GM18517 (cell line): ENCODE data around the gene ADH7.
"Not testable (repeated sequence)": the region's sequence is repeated elsewhere in the genome, so short reads cannot be mapped to it uniquely, and the experiment has no call there.

Experiments
- ATAC-seq: cut with Tn5 transposase; IDR thresholded peaks from one replicate; pipeline ENCODE4 v1.9.1; 2021; ENCODE audit warnings: mild to moderate bottlenecking, moderate library complexity; ENCODE audit not compliant: unreplicated experiment

The ADH7 gene

GRCh38 chr4:99382745-99383360 is 52.3 kb downstream of the ADH7 start:
- ATAC-seq = no peak

GRCh38 chr4:99381588-99382175 is 53.5 kb downstream of the ADH7 start:
- ATAC-seq = no peak

- no peak for ATAC-seq
These were observed 55.6 kb downstream of the ADH7 start for GRCh38 chr4:99379571-99379970.

GRCh38 chr4:99378876-99379275 is 56.3 kb downstream of the ADH7 start:
- ATAC-seq = no peak

- not testable (repeated sequence) for ATAC-seq
These were observed 57.8 kb downstream of the ADH7 start for GRCh38 chr4:99377341-99377740.

GRCh38 chr4:99372464-99372863 is 62.7 kb downstream of the ADH7 start:
- ATAC-seq = not testable (repeated sequence)

GRCh38 chr4:99367817-99368216 is 67.3 kb downstream of the ADH7 start:
- not testable (repeated sequence) for ATAC-seq

GRCh38 chr4:99366491-99366890 is 68.7 kb downstream of the ADH7 start:
- ATAC-seq = no peak

GRCh38 chr4:99362768-99363167 is 72.4 kb downstream of the ADH7 start:
- no peak for ATAC-seq
